Thymus (tissue), 11 donors: ENCODE data around the gene ADGRG1. TPM values are rescaled to one million over a fixed set of nuclear protein-coding genes. Genes with fewer than 3 reads are reported as not detected.

Source experiments
- DNase-seq, 9 donors: peaks; one replicate each; pipeline ENCODE4 v3.0.0-alpha.2; 2013; ENCODE audit warnings: low spot score in 9 of 9, low read depth in 6 of 9, missing footprints in 1 of 9
- H3K27ac ChIP-seq, 2 donors: one replicate each; pipeline ENCODE4 v1.5.1; 2013; ENCODE audit warnings: control low read depth in 1 of 2, low read depth in 1 of 2, low read length in 1 of 2, mild to moderate bottlenecking in 1 of 2, moderate library complexity in 1 of 2
- H3K27me3 ChIP-seq, 2 donors: one replicate each; pipeline ENCODE4 v1.5.1; 2013; ENCODE audit warnings: low read length in 1 of 2; ENCODE audit not compliant: control insufficient read depth in 2 of 2, insufficient read depth in 1 of 2
- H3K36me3 ChIP-seq, 2 donors: one replicate each; pipeline ENCODE4 v1.5.1; 2013; ENCODE audit warnings: low read length in 1 of 2, mild to moderate bottlenecking in 1 of 2, moderate library complexity in 1 of 2; ENCODE audit not compliant: control insufficient read depth in 2 of 2, insufficient read depth in 2 of 2
- H3K4me1 ChIP-seq, 2 donors: one replicate each; pipeline ENCODE4 v1.5.1; 2013; ENCODE audit warnings: low read length in 2 of 2; ENCODE audit not compliant: control insufficient read depth in 2 of 2, insufficient read depth in 2 of 2
- H3K4me3 ChIP-seq, 2 donors: one replicate each; pipeline ENCODE4 v1.5.1; 2013; ENCODE audit warnings: low read length in 2 of 2, control low read depth in 1 of 2, mild to moderate bottlenecking in 1 of 2
- H3K9me3 ChIP-seq, 2 donors: one replicate each; pipeline ENCODE4 v1.5.1; 2013; ENCODE audit warnings: low read length in 1 of 2, mild to moderate bottlenecking in 1 of 2; ENCODE audit not compliant: control insufficient read depth in 2 of 2, insufficient read depth in 1 of 2
- WGBS: extraction: QIAGEN DNeasy Blood & Tissue Kit; methylation state at CpG from one replicate; pipeline ENCODE4 v1.1.7; 2013; 5-methylcytosine and 5-hydroxymethylcytosine counted together
- polyA plus RNA-seq: library from polyadenylated mRNA; stranded (reverse); fragments of 200-250 nt; gene quantifications from one replicate; pipeline ENCODE4 v1.2.3, GENCODE V29; 2013
- total RNA-seq: library from RNA; stranded (reverse); fragments of 120-200 nt; gene quantifications from one replicate; pipeline ENCODE4 v1.2.4, GENCODE V29; 2013
- donor health status: healthy.

The ADGRG1 gene
- total and polyA plus RNA-seq, 2 donors = 5.1 to 15.7 TPM

- H3K27ac ChIP-seq = peak overlapping the region; percentile 59 to 64
- no peak overlapping the region for H3K4me3 ChIP-seq
- H3K36me3 ChIP-seq = no peaks in the 10 kb centered on the region
- H3K9me3 ChIP-seq = no peaks in the 10 kb centered on the region
- H3K27me3 ChIP-seq = no peaks in the 10 kb centered on the region
- 5% methylated on average over 10 of the region's 10 CpGs for WGBS
- peak in 6 of 9 donors; percentile 36 to 83 (median 59) for DNase-seq
- H3K4me1 ChIP-seq = peaks cover 17 to 39% of the 10 kb centered on the region in 2 donors
These were observed 26.5 kb upstream of the ADGRG1 start for GRCh38 chr16:57601801-57602478.

GRCh38 chr16:57603115-57604024 is 25.1 kb upstream of the ADGRG1 start:
- no peak overlapping the region for H3K4me3 ChIP-seq
- WGBS = 94% methylated on average over 17 of the region's 17 CpGs
- H3K27me3 ChIP-seq = no peaks in the 10 kb centered on the region
- H3K27ac ChIP-seq = no peak overlapping the region
- DNase-seq = no peak
- peaks cover 17 to 53% of the 10 kb centered on the region in 2 donors for H3K4me1 ChIP-seq
- H3K36me3 ChIP-seq = no peaks in the 10 kb centered on the region
- H3K9me3 ChIP-seq = no peaks in the 10 kb centered on the region

- H3K27me3 ChIP-seq = no peaks in the 10 kb centered on the region
- no peak for DNase-seq
- no peaks in the 10 kb centered on the region for H3K9me3 ChIP-seq
- H3K4me1 ChIP-seq = peaks cover 21 to 61% of the 10 kb centered on the region in 2 donors
- no peak overlapping the region for H3K27ac ChIP-seq
- WGBS = 99% methylated on average over 7 of the region's 7 CpGs
- H3K4me3 ChIP-seq = no peak overlapping the region
- no peaks in the 10 kb centered on the region for H3K36me3 ChIP-seq
These were observed 24.3 kb upstream of the ADGRG1 start for GRCh38 chr16:57604177-57604576.

- Histone ChIP-seq H3K4me1 (peaks cover 23 to 61% of the 10 kb centered on the region in 2 donors), H3K27ac (no peak overlapping the region), H3K36me3 (no peaks in the 10 kb centered on the region), H3K27me3 (no peaks in the 10 kb centered on the region), H3K4me3 (no peak overlapping the region), H3K9me3 (no peaks in the 10 kb centered on the region)
- 68% methylated on average over 4 of the region's 4 CpGs for WGBS
- DNase-seq = no peak
These were observed 22.1 kb upstream of the ADGRG1 start for GRCh38 chr16:57606147-57606846.

- Histone ChIP-seq H3K9me3 (no peaks in the 10 kb centered on the region), H3K36me3 (no peaks in the 10 kb centered on the region), H3K4me1 (peaks cover 17 to 54% of the 10 kb centered on the region in 2 donors), H3K27me3 (no peaks in the 10 kb centered on the region), H3K27ac (no peak overlapping the region), H3K4me3 (no peak overlapping the region)
- 71% methylated on average over 11 of the region's 11 CpGs for WGBS
- DNase-seq = no peak
These were observed 21.5 kb upstream of the ADGRG1 start for GRCh38 chr16:57606847-57607501.

- no peak overlapping the region for H3K27ac ChIP-seq
- DNase-seq = no peak
- WGBS = 93% methylated on average over 10 of the region's 10 CpGs
- no peaks in the 10 kb centered on the region for H3K27me3 ChIP-seq
- no peak overlapping the region for H3K4me3 ChIP-seq
- H3K36me3 ChIP-seq = no peaks in the 10 kb centered on the region
- H3K4me1 ChIP-seq = peaks cover 14 to 50% of the 10 kb centered on the region in 2 donors
- no peaks in the 10 kb centered on the region for H3K9me3 ChIP-seq
These were observed 20.6 kb upstream of the ADGRG1 start for GRCh38 chr16:57607676-57608461.

- Histone ChIP-seq H3K27ac (no peak overlapping the region), H3K36me3 (no peaks in the 10 kb centered on the region), H3K4me1 (peaks cover 14 to 48% of the 10 kb centered on the region in 2 donors), H3K4me3 (no peak overlapping the region), H3K9me3 (no peaks in the 10 kb centered on the region), H3K27me3 (no peaks in the 10 kb centered on the region)
- WGBS = 94% methylated on average over 8 of the region's 8 CpGs
- DNase-seq = no peak
These were observed 19.8 kb upstream of the ADGRG1 start for GRCh38 chr16:57608462-57609113.
